ENCODE data around the gene FAM229A. TPM values are rescaled to one million over a fixed set of nuclear protein-coding genes. Genes with fewer than 3 reads are reported as not detected.

The FAM229A gene
- total RNA-seq, 1 donor from 2014 or later = 6.2 TPM

DNA sequence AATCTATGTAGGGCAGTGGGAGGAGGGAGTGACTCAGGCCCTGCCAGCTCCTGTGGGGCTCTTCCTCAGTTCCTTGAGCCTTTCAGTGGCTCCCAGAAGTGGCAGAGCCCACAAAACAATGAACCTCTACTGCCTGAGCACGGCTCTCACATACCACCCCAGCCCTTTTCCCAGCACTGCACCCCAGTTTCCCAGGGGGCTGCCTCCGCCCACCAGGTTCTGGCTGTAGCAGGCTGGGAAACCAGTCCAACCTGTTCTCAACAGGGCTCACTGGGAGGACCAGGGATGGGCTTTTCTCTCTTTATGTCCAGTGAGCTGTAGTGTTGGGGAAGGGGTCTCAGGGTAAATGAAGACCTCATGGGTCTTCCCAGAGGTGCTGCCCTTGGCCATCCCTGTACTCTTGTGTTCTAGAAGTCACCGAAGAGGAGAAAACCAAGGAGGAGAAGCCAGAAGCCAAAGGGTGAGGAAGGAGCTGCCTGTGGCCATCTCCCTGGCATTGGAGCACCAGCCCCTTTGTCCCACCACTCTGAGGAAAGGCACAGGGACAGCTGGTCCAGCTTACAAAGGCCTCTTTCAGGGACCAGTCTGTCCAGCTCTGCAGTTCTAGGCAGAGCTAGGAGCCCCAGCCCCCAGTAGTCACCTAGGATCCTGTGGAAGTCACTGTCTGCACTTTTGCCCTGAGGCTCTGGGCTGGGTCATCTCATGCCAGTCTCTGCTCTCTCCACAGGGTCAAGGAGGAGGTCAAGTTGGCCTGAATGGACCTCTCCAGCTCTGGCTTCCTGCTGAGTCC lies 29.8 kb downstream of the FAM229A start:
- no peak for DNase-seq (ENCODE audit: low spot score)

- DNase-seq (ENCODE audit: low spot score) = no peak
Observed at GRCh38 chr1:32331549-32331948, 30.7 kb downstream of the FAM229A start.

DNA sequence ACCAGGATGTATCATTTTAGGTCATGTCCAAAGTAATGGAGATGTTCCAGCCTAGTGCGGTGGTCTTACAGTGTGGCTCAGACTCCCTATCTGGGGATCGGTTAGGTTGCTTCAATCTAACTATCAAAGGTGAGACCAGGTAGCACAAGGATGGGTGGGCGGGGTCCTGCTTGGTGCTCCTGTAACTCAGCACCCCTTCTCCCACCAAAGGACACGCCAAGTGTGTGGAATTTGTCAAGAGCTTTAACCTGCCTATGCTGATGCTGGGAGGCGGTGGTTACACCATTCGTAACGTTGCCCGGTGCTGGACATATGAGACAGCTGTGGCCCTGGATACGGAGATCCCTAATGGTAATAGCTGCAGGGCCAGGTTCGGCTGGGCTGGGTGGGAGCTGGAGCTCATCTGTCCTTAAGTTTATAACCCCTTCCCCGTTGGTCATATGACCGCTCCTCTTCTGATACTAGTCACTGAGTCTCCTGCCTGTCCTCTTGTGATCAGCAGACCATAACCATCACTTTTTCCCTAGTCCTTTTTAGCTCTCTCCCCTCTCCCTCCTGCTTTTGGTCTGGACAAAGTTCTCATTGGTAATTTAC lies 31.6 kb downstream of the FAM229A start:
- DNase-seq (ENCODE audit: low spot score) = no peak

DNA sequence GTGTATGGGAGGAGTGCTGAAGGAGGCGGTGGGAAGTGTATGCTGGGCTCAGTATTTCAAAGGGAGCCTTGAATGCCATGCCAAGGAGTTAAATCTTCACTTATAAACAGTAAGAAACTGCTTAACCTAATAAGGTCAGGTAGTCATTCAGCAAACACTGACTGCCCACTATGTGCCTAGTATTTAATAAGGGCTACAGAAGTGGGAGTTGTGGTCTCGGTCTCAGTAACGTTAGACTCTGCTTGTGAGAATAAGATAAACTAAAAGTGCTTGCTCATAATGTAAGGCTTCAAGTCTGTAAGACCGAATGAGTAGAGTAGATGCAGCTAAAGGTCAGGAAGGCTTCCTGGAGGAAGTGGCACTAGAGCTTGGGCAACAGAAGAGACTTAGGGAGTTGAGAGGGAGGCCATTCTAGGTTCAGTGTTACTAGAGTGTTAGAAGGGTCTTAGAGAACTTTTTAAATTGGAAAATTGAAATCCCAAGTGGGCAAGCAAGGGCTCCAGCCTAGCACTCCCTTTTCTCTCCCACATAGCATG lies 32.3 kb downstream of the FAM229A start:
- DNase-seq (ENCODE audit: low spot score) = no peak

DNA sequence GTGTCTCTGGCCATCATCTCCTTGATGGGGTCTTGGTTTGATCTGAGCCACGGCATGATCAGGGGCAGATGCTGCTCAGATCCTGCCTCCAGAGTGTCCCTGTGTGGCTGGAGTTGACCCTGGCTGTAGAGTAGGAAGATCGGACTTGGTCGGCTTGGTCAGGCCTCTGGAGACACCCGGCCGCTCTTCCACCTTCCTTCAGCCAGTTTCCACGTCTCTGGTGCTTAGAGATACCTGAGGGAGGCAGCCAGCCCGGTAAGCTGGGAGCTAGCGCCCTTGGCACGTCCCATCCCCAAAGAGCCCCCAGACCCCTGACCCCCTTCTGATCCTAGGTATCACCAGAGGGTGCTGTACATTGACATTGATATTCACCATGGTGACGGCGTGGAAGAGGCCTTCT lies 35.1 kb downstream of the FAM229A start:
- no peak for DNase-seq (ENCODE audit: low spot score)

DNA sequence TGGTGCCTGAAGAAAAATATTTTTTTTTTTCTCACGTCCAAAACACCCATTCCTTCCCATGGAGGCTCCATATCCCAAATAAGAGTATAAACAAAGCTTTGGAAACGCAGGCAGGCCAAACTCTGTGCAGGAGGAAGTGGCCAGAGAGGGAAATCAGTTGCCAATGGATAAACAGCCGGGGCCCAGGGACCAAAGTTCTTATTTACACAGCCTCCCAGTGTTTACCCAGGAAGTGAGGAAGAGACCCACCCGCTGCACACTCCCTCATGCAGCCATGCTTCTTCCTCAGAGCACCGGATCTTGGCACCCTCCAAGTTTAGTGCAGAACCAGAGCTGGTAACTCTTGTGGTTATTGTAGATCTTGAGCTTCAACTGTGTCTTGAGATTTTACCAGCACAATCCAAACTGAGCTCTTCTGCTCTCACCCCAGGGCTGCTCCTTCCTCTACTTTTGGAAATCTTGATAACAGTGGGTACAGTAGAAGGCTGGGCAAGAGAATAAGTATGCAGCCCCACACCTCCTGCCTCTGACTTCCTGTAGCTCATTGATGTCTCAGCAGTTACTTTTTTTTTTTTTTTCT lies 40.5 kb downstream of the FAM229A start:
- DNase-seq (ENCODE audit: low spot score) = no peak

DNA sequence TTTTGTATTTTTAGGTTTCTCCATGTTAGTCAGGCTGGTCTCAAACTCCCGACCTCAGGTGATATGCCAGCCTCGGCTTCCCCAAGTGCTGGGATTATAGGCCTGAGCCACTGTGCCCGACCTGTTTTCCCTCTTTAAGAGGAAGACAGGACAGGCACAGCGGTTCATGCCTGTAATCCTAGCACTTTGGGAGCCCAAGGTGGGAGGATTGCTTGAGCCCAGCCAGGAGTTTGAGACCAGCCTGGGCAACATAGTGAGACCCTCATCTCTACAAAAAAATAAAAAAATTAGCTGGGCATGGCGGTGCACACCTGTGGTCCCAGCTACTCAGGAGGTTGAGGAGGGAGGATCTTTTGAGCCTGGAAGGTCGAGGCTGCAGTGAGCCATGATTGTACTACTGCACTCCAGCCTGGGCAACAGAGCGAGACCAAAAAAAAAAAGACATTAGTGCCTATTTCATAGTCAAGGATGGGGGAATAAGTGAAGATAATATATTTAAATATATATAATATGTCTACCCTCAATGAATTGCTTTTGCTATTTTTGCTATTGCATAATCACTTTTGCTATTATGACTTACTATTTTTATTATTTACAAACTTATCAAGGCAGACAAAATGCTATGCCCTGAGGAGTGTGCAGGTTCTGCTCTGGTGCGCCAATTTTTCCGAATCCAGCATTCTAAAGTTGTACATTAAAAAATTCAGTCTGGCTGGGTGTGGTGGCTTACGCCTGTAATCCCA lies 44.0 kb downstream of the FAM229A start:
- no peak for DNase-seq (ENCODE audit: low spot score)

- DNase-seq (ENCODE audit: low spot score) = no peak
Observed at GRCh38 chr1:32316903-32317277, 45.4 kb downstream of the FAM229A start.

DNA sequence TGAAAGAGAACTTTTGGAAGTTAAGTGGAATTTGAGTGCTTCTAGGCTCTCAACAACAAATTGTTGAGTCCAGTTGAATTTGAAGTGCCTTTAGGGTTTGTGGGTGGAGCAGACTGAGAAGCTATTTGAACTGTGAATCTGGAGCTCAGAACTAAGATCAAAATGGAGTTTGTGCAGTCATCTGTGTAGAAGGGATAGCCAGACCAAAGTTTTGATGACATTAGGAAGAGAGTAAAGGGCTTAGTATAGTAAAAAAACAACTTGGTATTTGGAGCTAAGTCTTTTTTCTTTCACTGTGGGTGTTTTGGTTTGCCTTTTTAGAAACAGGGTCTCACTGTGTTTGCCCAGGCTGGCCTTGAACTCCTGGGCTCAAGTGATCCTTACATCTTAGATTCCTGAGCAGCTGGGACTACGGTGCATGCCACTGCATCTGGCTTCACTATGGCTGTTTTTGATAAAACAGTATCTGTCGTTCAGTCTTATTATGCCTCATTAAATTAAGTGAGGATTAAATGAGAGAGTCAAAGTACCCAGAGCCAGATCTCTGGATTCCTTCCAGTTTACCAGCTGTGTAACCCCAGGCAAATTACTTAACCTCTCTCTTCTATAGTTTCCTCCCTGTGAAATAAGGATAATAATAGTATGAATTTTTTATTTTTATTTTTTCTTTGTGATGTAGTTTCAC lies 50.4 kb downstream of the FAM229A start:
- no peak for DNase-seq (ENCODE audit: low spot score)

Other genes starting within 250 kb of the FAM229A start
- 54.5 TPM for gene TXLNA, start 182.8 kb downstream of the FAM229A start, total RNA-seq
- gene CCDC28B, start 161.9 kb downstream of the FAM229A start, total RNA-seq = 3.5 TPM
- gene IQCC, start 156.8 kb downstream of the FAM229A start, total RNA-seq = 0.67 TPM
- gene DCDC2B, start 153.4 kb downstream of the FAM229A start, total RNA-seq = not detected
- 18.4 TPM for gene TMEM234, start 140.1 kb downstream of the FAM229A start, total RNA-seq
- 160 TPM for gene EIF3I, start 140.1 kb downstream of the FAM229A start, total RNA-seq
- gene FAM167B, start 115.3 kb downstream of the FAM229A start, total RNA-seq = 7.5 TPM
- 1.8 TPM for gene LCK, start 111.2 kb downstream of the FAM229A start, total RNA-seq
- 32.3 TPM for gene HDAC1, start 70.4 kb downstream of the FAM229A start, total RNA-seq
- 51.8 TPM for gene MARCKSL1, start 26.3 kb downstream of the FAM229A start, total RNA-seq
- gene TSSK3, start 54 bp upstream of the FAM229A start, total RNA-seq = 1.2 TPM
- 63.2 TPM for gene BSDC1, start 32.0 kb upstream of the FAM229A start, total RNA-seq
- not detected for gene ZBTB8B, start 102.6 kb upstream of the FAM229A start, total RNA-seq
- gene ZBTB8A, start 176.9 kb upstream of the FAM229A start, total RNA-seq = 6.8 TPM